Effector memory CD4-positive, alpha-beta T cell (primary cell): ENCODE measurements around the gene RSAD1.
A peak's percentile ranks its signal among the peaks of the same experiment; 100 is the strongest.

ENCODE experiments used
- DNase-seq, 3 donors: peaks; one replicate each; pipeline ENCODE4 v3.0.0-alpha.2; 2020
- H3K27ac ChIP-seq: 2 replicates; pipeline ENCODE4 v1.7.0; 2013; ENCODE audit warnings: mild to moderate bottlenecking, low read length, moderate library complexity; ENCODE audit not compliant: insufficient read depth, poor library complexity, severe bottlenecking
- H3K27me3 ChIP-seq: replicated peaks from 2 replicates; pipeline ENCODE4 v1.7.0; 2013; ENCODE audit warnings: mild to moderate bottlenecking, low read length; ENCODE audit not compliant: insufficient read depth, control insufficient read depth, poor library complexity, severe bottlenecking
- H3K36me3 ChIP-seq: 2 replicates; pipeline ENCODE4 v1.7.0; 2013; ENCODE audit warnings: mild to moderate bottlenecking, low read length, moderate library complexity; ENCODE audit not compliant: control insufficient read depth, insufficient read depth
- H3K4me1 ChIP-seq: 2 replicates; pipeline ENCODE4 v1.7.0; 2013; ENCODE audit warnings: low read length, mild to moderate bottlenecking; ENCODE audit not compliant: control insufficient read depth, insufficient read depth, poor library complexity, severe bottlenecking
- H3K4me3 ChIP-seq: 2 replicates; pipeline ENCODE4 v1.7.0; 2013; ENCODE audit warnings: low read length, low read depth, mild to moderate bottlenecking; ENCODE audit not compliant: insufficient read depth, poor library complexity, severe bottlenecking
- H3K9me3 ChIP-seq: 2 replicates; pipeline ENCODE4 v1.7.0; 2013; ENCODE audit warnings: mild to moderate bottlenecking, low read length, moderate library complexity; ENCODE audit not compliant: control insufficient read depth
- total RNA-seq, 3 donors: gene quantifications; one replicate each; lab custom pipeline; 2026; lab: John Stamatoyannopoulos, UW

The RSAD1 gene
- 41.9 to 61.4 (median 52.7) reads per million in 3 donors for total RNA-seq

DNA sequence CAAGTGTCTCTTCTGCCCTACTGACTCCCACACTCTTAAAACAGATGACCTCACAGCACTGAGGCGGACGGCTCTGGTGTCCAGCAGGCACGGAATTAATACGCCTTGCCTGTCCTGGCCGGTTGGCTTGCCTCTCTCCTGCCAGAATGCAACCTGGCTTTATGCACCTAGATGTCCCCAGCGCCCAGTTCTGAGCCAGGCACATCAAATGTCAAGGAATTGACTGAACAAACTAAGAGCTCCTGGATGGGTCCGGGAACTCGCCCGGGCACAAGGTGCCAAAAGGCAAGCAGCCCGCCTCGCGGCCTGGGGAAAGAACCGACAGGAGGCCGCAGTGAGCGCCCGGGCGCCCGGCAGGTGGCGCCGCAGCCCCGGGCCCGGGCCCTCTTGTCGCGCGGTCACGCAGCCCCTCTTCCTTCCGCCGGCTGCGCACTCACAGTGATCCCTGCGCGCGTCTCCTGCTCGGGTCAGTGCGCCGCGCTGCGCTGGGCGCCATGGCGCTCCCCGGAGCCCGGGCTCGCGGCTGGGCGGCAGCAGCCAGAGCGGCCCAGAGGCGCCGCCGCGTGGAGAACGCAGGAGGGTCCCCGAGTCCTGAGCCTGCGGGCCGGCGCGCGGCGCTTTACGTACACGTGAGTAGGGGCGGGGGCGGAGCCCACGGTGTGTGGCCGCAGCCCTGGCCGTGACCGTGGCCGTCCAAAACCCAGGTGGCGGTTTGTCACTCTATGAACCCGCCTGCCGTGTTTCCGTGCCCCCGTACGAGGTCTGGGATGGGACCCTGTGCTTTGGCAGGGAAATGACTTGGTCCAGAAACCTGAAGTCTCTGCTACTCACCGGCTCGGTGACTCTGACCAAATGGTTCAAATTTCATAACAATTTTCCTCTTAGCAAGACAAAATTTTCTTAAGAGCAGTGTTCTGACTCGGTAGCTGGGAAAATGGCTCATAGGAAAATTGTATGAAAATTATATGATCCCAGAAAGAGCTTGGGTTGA is at the start of gene RSAD1:
TSS of gene RSAD1 (plus strand) at position 470 of the 991 bp plus-strand sequence. CDS start at position 495, 25 bp downstream.
- H3K4me1 ChIP-seq: peaks cover 14% of the 10 kb centered on the region
- peak within 1 kb of the TSS; percentile 91 for H3K4me3 ChIP-seq
- no peaks in the 10 kb centered on the region for H3K27me3 ChIP-seq
- no peaks in the 10 kb centered on the region for H3K9me3 ChIP-seq
- H3K27ac ChIP-seq: peak within 1 kb of the TSS; percentile 75
- peaks cover 7% of the 10 kb centered on the region for H3K36me3 ChIP-seq
- DNase-seq: peak; percentile 75 to 78 (median 75)

DNA sequence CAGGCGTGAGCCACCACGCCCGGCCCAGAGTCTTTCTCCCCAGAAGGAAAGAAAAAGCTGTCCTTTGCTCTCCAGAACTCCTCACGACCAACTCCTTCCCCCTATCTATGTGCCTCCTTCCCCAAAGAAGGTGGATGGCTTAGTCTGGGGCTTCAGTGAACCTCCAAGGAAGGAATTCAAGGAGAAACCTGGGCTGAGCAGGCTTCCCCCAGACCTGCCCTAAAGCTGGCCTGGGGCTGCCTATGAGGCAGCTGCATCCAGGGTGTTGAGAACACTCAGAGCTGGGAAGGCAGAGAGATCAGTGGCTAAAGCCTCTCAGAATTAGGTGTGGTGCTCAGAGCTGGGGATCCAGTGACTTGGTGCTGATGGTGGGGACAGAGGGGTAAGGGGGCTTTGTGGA is 48.9 kb upstream of the RSAD1 start:
- H3K4me3 ChIP-seq: no peak overlapping the region
- no peaks in the 10 kb centered on the region for H3K9me3 ChIP-seq
- no peaks in the 10 kb centered on the region for H3K36me3 ChIP-seq
- no peak for DNase-seq
- H3K4me1 ChIP-seq: peaks cover 19% of the 10 kb centered on the region
- no peaks in the 10 kb centered on the region for H3K27me3 ChIP-seq
- H3K27ac ChIP-seq: no peak overlapping the region

GRCh38 chr17:50430821-50431618 is 47.6 kb upstream of the RSAD1 start:
- Histone ChIP-seq H3K27ac (no peak overlapping the region), H3K36me3 (no peaks in the 10 kb centered on the region), H3K4me1 (peaks cover 12% of the 10 kb centered on the region), H3K27me3 (no peaks in the 10 kb centered on the region), H3K9me3 (no peaks in the 10 kb centered on the region), H3K4me3 (no peak overlapping the region)
- DNase-seq: no peak

DNA sequence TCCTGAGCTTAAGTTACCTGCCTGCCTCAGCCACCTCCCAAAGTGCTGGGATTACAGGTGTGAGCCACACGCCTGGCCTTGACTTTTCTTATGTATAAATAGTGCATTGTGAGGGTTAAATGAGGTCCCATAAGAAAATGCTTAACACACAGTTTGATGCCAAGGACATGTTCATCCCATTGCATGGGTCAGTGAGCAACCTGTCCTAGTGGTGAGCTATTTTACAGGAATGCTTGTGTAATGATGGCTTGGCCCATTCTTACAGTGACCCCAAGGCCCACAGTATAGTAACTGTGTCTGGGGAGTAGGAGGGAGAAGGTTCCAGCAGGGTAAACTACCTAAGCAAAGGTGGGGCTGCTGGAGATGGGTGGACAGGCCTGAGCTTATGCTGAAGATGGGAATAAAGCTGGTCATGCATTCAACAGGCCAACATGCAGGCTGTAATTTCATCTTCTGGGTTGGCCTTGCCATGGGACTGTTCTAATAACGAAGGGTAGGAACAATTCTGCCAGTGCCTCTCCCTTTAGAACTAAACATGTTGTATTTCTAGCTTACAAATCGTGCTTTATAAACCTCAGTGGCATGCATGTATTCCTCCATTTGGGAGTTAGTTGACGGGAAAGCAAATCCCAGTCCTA is 46.4 kb upstream of the RSAD1 start:
- Histone ChIP-seq H3K36me3 (no peaks in the 10 kb centered on the region), H3K27me3 (no peaks in the 10 kb centered on the region), H3K27ac (no peak overlapping the region), H3K4me3 (no peak overlapping the region), H3K9me3 (no peaks in the 10 kb centered on the region), H3K4me1 (peaks cover 2% of the 10 kb centered on the region)
- no peak for DNase-seq

DNA sequence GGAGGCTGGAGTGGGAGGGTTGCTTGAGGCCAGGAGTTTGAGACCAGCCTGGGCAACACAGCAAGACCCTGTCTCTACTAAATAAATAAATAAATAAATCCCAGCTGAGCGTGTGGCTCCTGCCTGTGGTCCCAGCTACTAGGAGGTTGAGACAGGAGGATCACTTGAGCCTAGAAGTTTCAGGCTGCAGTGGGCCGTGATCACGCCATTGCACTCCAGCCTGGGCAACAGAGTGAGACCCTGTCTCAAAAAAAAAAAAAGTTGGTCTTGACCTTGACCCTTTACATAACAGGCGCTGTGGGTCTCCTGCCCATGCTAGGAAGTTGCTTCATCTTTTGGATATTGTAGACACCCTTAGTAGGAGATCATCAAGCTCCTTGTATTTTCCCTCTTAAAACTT is 41.3 kb upstream of the RSAD1 start:
- no peak for DNase-seq
- H3K36me3 ChIP-seq: no peaks in the 10 kb centered on the region
- no peak overlapping the region for H3K4me3 ChIP-seq
- H3K9me3 ChIP-seq: no peaks in the 10 kb centered on the region
- no peaks in the 10 kb centered on the region for H3K27me3 ChIP-seq
- H3K27ac ChIP-seq: no peak overlapping the region
- no peaks in the 10 kb centered on the region for H3K4me1 ChIP-seq

GRCh38 chr17:50439008-50439407 is 39.7 kb upstream of the RSAD1 start:
- H3K4me3 ChIP-seq: no peak overlapping the region
- DNase-seq: no peak
- H3K36me3 ChIP-seq: no peaks in the 10 kb centered on the region
- no peaks in the 10 kb centered on the region for H3K4me1 ChIP-seq
- no peaks in the 10 kb centered on the region for H3K27me3 ChIP-seq
- no peak overlapping the region for H3K27ac ChIP-seq
- H3K9me3 ChIP-seq: no peaks in the 10 kb centered on the region

DNA sequence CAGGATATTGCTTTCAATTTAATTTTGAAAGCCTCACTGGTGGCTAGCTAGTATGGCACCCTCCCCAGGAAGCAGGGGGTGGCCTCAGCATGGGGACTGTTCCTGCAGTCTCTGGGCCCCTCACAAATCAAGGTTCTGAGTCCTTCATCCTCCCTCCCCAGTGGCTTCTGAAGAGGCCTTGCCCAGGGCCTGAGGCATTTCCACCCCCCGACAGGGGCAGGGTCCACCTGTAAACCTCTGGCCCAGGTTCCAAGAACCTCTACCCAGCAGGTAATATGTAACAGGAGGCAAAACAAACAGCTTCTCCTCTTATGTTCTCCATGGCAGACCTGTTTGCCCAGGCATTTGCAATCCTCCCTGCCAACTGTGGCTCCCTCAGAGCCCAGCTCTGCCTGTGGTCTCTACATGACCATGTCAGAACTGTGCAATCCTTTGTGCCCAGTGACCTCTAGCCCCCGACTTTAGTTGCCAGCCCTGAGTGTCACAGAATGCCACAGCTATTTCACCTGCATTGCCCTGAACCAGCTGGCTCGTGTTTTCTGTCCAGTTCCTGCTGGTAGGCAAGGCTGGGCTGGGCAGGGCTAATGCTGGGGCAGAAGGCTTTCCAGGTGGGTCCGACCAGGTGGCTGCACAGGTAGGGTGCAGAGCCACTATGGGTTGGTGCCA is 38.4 kb upstream of the RSAD1 start:
- Histone ChIP-seq H3K4me1 (no peaks in the 10 kb centered on the region), H3K27ac (no peak overlapping the region), H3K27me3 (no peaks in the 10 kb centered on the region), H3K36me3 (no peaks in the 10 kb centered on the region), H3K4me3 (no peak overlapping the region), H3K9me3 (no peaks in the 10 kb centered on the region)
- DNase-seq: no peak

- no peaks in the 10 kb centered on the region for H3K4me1 ChIP-seq
- no peaks in the 10 kb centered on the region for H3K9me3 ChIP-seq
- H3K36me3 ChIP-seq: no peaks in the 10 kb centered on the region
- H3K27ac ChIP-seq: no peak overlapping the region
- H3K4me3 ChIP-seq: no peak overlapping the region
- DNase-seq: no peak
- no peaks in the 10 kb centered on the region for H3K27me3 ChIP-seq
These were observed 37.5 kb upstream of the RSAD1 start for GRCh38 chr17:50440838-50441829.
